Stimulated activated naive CD8-positive, alpha-beta T cell treated with anti-CD3 and anti-CD28 coated beads, Interleukin-15, amount 100 ng/mL, for 72 hours (primary cell): ENCODE measurements around the gene EPN1.

Experiments
- ATAC-seq: fragments of 150-1000 bp; cut with Tn5 transposase; 2 replicates; pipeline ENCODE4 v1.10.0; 2021; ENCODE audit warnings: mild to moderate bottlenecking, moderate library complexity
- DNase-seq, 2 donors: peaks; one replicate each; pipeline ENCODE4 v3.0.0; 2021 to 2022
- H3K27ac Mint-ChIP-seq, 2 donors: one replicate each; pipeline ENCODE4 v1.8.0; 2022; ENCODE audit warnings: mild to moderate bottlenecking in 2 of 2, mixed read lengths in 2 of 2, moderate library complexity in 2 of 2
- H3K27me3 Mint-ChIP-seq: one replicate; pipeline ENCODE4 v1.8.0; 2022; ENCODE audit warnings: mixed read lengths
- H3K4me1 Mint-ChIP-seq: one replicate; pipeline ENCODE4 v1.8.0; 2022; ENCODE audit warnings: mild to moderate bottlenecking, mixed read lengths
- H3K4me3 Mint-ChIP-seq, 2 donors: one replicate each; pipeline ENCODE4 v1.8.0; 2022; ENCODE audit warnings: mild to moderate bottlenecking in 2 of 2, mixed read lengths in 2 of 2, moderate library complexity in 1 of 2
- H3K9me3 Mint-ChIP-seq, 2 donors: one replicate each; pipeline ENCODE4 v1.8.0; 2022; ENCODE audit warnings: mixed read lengths in 2 of 2

The EPN1 gene

DNA sequence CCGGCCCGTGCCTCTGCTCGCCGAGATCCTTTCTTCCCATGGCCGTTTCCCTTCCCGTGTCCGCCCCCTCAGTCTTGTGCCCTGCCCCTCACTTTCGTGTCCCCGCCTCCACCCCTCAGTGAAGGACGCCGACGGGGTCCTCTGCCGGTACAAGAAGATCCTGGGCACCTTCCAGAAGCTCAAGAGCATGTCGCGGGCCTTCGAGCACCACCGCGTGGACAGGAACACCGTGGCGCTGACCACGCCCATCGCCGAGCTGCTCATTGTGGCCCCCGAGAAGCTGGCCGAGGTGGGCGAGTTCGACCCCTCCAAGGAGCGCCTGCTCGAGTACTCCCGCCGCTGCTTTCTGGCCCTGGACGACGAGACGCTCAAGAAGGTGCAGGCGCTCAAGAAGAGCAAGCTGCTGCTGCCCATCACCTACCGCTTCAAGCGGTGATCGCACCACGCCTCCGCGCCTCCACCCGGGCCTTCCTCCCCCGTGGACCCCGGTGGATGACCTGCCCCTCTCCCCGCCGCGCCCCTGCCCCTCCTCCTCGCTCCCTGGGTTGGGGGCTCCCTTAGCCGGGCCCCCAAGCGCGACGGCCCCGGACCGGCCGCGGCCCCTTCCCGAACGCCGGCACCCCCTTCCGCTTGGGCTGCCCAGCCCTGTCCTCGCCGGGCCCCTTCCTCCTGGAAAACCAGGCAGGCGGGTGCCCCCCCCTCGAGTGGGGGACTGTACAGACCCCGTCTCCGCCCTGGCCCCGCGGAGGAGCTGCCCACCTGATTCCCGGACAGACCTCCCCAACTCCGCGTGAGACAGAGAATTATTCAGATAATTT is 22.5 kb upstream of the EPN1 start:
- Mint-ChIP-seq H3K27ac (no peak overlapping the region), H3K4me1 (peaks cover 47% of the 10 kb centered on the region), H3K27me3 (no peaks in the 10 kb centered on the region), H3K9me3 (no peaks in the 10 kb centered on the region), H3K4me3 (peak overlapping the region; percentile 88 to 90)
- DNase-seq, result no peak
- ATAC-seq, result no peak

DNA sequence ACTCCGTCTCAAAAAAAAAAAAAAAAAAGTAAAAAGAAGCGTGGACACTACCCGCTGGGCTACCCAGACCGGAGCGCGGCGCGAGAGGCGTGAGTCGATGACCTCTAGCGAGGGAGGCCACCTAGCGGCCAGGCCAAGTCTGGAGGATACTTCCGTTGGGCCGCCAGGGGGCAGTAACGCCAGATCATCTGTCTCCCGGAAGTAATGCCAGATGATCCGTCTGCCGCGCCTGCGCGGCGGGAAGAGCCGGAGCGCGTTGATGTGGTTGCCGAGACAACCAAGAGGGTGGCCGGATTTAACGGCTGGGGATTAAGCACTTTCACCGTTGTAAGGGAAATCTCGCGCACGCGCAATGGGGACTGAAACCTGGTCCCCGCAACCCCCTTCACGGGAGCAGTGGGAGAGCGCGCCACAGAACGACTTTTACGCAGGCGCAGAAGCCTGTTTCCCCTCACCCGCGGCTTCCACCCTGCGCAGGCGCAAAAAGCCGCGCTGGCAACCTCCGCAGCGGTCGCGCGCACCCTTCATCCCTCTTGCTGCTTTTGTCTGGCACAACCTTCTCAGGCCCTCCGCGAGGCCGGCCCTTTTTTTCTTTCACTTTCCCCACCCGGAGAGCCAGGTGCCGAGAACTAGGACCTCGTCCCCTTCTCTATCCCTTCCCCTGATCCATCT is 21.2 kb upstream of the EPN1 start:
- Mint-ChIP-seq H3K27ac (peak overlapping the region; percentile 98 to 99), H3K4me1 (peaks cover 50% of the 10 kb centered on the region), H3K27me3 (no peaks in the 10 kb centered on the region), H3K9me3 (no peaks in the 10 kb centered on the region), H3K4me3 (peak overlapping the region; percentile 88 to 90)
- peak; percentile 61 for ATAC-seq
- DNase-seq, result peak; percentile 98 to 99

DNA sequence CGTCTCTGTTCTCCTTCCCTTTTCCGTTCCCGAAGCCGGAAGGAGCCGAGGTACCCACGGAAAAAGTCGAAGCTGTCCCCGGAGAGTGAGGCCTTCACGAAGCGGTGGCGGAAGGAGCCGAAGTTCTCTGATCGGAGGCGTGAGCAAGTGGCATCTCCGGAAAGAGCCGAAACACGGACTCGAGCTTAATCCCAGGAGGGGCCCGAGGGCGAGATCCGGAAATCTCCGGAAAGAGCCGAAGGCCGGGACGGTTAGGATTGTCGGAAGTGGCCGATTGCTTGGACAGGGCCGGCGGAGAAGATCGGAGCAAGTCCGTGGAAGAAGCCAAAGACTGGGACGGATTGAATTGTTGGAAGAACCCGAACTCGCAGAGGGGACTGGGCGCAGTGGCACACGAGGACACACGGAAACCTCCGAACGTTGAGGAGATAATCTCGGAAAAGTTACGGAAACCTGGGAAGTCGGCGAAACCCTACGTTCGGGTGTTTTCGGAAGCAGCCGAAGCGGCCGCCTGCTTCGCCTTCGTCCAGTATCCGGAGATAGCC is 20.6 kb upstream of the EPN1 start:
- Mint-ChIP-seq H3K9me3 (no peaks in the 10 kb centered on the region), H3K27ac (peak overlapping the region; percentile 98 to 99), H3K27me3 (no peaks in the 10 kb centered on the region), H3K4me3 (peak overlapping the region; percentile 88 to 90), H3K4me1 (peaks cover 50% of the 10 kb centered on the region)
- ATAC-seq (peak; percentile 77), DNase-seq (peak; percentile 99)

DNA sequence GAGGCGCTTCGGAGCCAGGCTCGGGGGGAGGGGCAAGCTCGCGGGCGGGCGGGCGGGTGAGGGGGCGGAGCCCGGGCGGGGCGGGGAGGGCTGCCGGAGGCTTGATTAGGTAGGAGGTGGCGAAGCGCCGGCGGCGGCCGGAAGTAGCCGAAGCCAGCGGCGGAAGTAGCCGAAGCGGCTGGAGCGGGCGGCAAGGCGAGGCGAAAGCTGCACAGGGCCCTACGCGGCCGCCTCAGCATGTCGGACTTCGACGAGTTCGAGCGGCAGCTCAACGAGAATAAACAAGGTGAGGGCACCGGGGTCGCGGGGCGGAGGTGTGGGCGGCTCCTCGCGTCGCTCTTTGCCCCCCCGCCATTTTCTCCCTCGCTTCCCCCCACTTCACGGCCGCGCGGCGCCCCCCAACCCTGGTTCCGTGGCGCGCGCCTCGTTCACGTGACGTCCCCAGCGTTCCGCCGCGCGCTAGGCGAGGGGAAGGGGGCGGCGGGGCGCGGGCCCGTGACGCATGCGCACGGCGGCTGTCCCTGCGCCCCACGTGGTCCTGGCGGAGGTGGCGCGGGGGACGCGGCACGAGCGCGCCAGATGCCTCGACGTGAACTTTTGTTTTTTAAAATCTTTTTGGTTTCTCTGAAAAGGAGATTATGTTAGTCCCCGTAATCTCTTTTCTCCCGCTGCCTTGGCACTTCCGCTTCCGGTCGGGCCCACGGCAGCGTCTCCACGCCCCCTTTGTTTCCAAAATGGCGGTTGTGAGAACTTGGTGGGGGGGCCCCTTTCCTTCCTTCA is 20.0 kb upstream of the EPN1 start, which contains the start of gene U2AF2:
Gene U2AF2 (plus strand): TSS at position 168 of the 780 bp plus-strand sequence. CDS start 70 bp downstream, at position 238.
- ATAC-seq, result peak; percentile 66

DNA sequence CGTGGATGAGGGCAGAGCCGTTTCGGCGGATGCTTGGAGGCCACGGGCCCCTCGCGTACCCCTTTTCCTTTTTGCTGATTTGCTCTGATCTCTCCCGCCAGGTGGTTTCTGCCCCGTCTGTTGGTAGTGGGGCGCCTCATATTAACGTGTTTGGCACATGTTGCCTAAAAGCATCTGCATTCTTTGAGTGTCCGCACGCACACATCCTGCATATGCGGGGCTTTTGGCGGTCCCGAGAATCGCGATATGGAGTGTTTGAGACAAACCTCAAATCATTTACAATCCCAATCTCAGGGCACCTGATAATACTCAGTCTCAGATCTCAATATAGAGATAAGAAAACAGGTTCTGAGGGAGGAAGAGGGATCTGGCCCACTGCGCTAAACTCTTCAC is 19.4 kb upstream of the EPN1 start:
- DNase-seq (no peak), ATAC-seq (no peak)
- Mint-ChIP-seq H3K4me3 (peak overlapping the region; percentile 88 to 90), H3K27me3 (no peaks in the 10 kb centered on the region), H3K9me3 (no peaks in the 10 kb centered on the region), H3K27ac (peak overlapping the region; percentile 98 to 99), H3K4me1 (peaks cover 50% of the 10 kb centered on the region)

More for the DNA sequence above, 20.0 kb upstream of the EPN1 start, which contains the start of gene U2AF2:
- Mint-ChIP-seq H3K4me1 (peaks cover 50% of the 10 kb centered on the region), H3K4me3 (peak within 1 kb of the TSS; percentile 88 to 90), H3K27me3 (no peaks in the 10 kb centered on the region), H3K9me3 (no peaks in the 10 kb centered on the region), H3K27ac (peak within 1 kb of the TSS; percentile 98 to 99)
- peak; percentile 95 for DNase-seq

DNA sequence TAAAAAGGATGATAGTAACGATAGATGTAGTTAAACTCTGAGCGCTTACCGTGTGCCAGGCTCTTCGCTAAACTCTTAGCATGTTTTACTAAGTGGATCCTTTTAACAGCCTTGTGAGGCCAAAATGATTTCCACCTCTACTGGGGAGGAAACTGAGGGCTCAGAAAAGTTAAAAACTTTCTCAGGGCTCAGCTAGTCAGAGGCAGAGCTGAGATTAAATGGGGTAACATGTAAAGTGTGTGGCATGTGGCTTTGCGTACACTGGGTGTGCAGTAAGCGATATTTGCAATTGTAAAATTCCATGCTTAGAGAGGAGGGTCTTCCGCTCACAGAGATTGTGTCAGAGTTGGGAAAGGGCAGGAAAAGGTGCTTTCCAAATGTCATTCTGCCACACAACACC is 18.5 kb upstream of the EPN1 start:
- peak overlapping the region; percentile 88 to 90 for H3K4me3 Mint-ChIP-seq
- no peaks in the 10 kb centered on the region for H3K9me3 Mint-ChIP-seq
- peak overlapping the region; percentile 98 to 99 for H3K27ac Mint-ChIP-seq
- ATAC-seq (no peak), DNase-seq (no peak)
- peaks cover 47% of the 10 kb centered on the region for H3K4me1 Mint-ChIP-seq
- no peaks in the 10 kb centered on the region for H3K27me3 Mint-ChIP-seq

DNA sequence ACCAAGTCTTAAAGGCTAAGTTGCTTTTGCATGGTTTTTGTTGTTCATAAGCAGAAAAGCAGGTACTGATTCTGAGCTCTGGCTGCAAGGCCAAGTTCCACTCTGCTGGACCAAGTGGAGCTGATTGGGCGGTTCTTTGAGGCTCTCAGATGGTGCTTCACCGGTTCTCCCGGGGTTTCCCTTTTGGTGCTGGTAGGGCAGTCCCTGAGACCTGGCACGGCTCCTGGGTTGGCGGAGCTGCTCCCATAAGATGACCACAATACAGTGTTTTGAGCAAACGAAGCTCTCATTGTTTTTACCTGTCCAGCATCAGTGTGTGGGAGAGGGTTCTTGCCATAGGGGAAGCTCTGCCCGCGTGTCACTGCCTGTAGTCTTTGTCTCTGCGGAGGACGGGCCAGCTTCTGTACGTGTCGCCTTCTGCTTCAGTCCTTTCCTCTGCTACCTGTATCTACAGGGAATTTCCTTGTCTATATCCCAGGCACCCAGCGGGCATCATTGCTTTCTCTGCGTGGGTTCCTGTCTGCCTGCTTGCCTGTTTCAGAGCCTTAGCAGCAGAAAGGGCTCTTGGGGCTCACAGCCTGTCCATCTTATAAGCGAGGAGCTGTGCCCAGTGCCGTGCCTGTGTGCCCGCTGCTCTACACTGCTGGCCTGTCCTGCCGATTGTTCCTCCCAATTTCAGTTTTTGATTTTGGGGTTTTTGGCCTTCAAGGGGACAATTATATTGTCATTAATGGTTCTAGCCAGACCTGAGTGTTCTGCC is 17.9 kb upstream of the EPN1 start:
- H3K27ac Mint-ChIP-seq, result peak overlapping the region; percentile 52 to 86

DNA sequence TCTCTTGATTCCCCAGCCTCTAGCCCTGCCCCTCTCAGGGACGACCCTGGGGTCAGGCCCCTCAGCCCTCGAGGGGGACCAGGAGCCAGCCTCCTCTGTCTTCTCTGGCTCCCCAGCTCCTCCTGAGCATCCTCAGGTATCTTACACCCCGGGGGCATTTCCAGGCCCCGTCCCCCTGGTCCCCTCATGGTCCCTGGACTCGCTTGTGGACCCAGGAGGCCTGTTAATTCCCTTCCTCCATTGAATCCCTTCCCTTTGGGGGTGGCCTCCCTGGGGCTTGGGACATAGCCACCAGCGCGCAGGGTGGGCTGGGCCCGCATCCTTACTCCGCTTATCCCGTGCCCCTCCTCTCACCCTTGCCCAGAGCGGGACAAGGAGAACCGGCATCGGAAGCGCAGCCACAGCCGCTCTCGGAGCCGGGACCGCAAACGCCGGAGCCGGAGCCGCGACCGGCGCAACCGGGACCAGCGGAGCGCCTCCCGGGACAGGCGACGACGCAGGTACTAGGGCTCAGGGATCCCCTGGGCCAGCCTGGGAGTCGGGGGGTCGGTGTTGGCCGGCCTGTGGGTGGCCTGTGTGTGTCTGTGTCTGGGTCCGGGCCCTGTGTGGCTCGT is 16.1 kb upstream of the EPN1 start:
- ATAC-seq, result no peak
- H3K4me1 Mint-ChIP-seq, result peaks cover 70% of the 10 kb centered on the region
- H3K9me3 Mint-ChIP-seq, result no peaks in the 10 kb centered on the region
- no peak for DNase-seq
- H3K27me3 Mint-ChIP-seq, result no peaks in the 10 kb centered on the region
- H3K4me3 Mint-ChIP-seq, result peak overlapping the region; percentile 58 to 60
- H3K27ac Mint-ChIP-seq, result no peak overlapping the region

More for the DNA sequence above, 17.9 kb upstream of the EPN1 start:
- no peaks in the 10 kb centered on the region for H3K27me3 Mint-ChIP-seq
- H3K4me1 Mint-ChIP-seq, result peaks cover 53% of the 10 kb centered on the region
- ATAC-seq (no peak), DNase-seq (peak in 1 of 2 donors; percentile 55)
- peak overlapping the region; percentile 88 to 90 for H3K4me3 Mint-ChIP-seq
- H3K9me3 Mint-ChIP-seq, result no peaks in the 10 kb centered on the region

DNA sequence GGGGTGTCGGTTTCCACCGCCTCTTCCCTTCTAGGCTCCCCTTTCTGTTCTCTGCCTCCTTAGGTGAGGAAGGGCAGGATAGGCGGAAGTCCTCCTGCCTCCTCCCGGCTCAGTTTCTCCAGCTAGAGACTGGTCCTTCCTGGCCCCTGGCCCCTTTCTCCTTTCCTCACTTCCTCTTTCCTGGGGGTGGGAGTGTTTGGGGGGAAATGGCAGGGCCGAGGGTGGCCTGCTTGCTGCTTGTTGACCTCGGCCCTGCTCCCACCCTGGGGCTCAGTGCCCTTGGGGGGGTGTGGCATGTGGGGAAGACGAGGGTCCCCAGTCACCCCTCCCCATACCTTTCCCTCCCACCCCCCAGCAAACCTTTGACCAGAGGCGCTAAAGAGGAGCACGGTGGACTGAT is 15.2 kb upstream of the EPN1 start:
- Mint-ChIP-seq H3K27ac (peak overlapping the region; percentile 66 to 98), H3K4me1 (peaks cover 74% of the 10 kb centered on the region), H3K4me3 (peak overlapping the region; percentile 58 to 60), H3K27me3 (no peaks in the 10 kb centered on the region), H3K9me3 (no peaks in the 10 kb centered on the region)
- ATAC-seq (no peak), DNase-seq (no peak)

DNA sequence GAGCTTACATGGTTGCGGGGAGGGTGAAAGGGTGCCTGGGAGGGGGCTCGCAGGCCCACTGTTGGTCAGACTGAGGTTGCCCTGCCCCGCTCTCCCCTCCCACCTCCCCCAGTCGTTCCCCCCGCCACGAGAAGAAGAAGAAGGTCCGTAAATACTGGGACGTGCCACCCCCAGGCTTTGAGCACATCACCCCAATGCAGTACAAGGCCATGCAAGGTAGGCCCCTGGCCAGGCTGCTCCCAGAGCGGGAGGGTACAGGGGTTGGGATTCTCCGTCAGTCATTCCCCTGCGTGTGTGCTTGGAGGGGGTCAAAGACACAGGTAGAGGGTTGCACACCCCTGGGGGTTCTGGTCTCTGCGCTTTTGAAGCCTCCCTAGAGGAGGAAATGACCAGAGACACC is 14.6 kb upstream of the EPN1 start:
- DNase-seq (no peak), ATAC-seq (no peak)
- H3K27me3 Mint-ChIP-seq, result no peaks in the 10 kb centered on the region
- peaks cover 74% of the 10 kb centered on the region for H3K4me1 Mint-ChIP-seq
- no peaks in the 10 kb centered on the region for H3K9me3 Mint-ChIP-seq
- H3K27ac Mint-ChIP-seq, result peak overlapping the region; percentile 66 to 87
- no peak overlapping the region for H3K4me3 Mint-ChIP-seq

DNA sequence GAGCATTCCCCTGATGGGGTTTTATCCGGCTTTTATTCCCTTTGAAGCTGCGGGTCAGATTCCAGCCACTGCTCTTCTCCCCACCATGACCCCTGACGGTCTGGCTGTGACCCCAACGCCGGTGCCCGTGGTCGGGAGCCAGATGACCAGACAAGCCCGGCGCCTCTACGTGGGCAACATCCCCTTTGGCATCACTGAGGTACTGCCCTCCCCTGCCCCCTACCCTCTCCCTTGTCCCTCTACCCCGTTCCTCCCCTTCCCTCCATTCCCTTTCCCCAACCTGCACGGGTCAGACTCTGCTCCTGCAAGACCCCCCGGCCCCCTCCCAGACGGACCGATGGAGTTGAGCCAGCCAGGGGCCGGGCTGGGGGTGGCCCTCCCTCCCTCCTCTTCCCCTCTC is 14.0 kb upstream of the EPN1 start:
- H3K4me1 Mint-ChIP-seq, result peaks cover 76% of the 10 kb centered on the region
- H3K27ac Mint-ChIP-seq, result peak overlapping the region in 1 of 2 donors; percentile 87

DNA sequence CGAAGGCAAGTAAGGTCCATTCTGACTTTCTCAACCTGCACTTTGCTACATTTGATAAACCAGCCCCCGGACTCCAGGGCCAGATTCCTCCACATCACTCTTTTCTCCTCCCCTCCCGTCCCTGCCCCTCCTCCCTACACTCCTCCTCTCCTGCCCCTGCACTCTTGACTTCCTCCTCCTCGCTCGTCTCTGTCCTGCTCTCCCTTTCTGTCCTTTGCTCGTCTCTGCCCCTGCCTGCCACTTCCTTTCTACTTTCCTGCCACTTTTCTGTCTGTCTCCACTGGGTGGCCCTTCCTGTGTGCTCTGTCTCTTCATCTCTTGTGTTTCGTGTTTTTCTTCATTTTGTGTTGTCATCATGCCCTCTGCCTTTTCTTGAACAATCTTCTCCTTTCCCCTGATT is 13.2 kb upstream of the EPN1 start:
- peak overlapping the region in 1 of 2 donors; percentile 87 for H3K27ac Mint-ChIP-seq
- no peaks in the 10 kb centered on the region for H3K9me3 Mint-ChIP-seq
- H3K4me1 Mint-ChIP-seq, result peaks cover 80% of the 10 kb centered on the region
- DNase-seq, result no peak
- no peak overlapping the region for H3K4me3 Mint-ChIP-seq
- ATAC-seq, result no peak
- H3K27me3 Mint-ChIP-seq, result no peaks in the 10 kb centered on the region

More for the DNA sequence above, 14.0 kb upstream of the EPN1 start:
- Mint-ChIP-seq H3K9me3 (no peaks in the 10 kb centered on the region), H3K4me3 (no peak overlapping the region), H3K27me3 (no peaks in the 10 kb centered on the region)
- DNase-seq, result no peak
- ATAC-seq, result no peak

DNA sequence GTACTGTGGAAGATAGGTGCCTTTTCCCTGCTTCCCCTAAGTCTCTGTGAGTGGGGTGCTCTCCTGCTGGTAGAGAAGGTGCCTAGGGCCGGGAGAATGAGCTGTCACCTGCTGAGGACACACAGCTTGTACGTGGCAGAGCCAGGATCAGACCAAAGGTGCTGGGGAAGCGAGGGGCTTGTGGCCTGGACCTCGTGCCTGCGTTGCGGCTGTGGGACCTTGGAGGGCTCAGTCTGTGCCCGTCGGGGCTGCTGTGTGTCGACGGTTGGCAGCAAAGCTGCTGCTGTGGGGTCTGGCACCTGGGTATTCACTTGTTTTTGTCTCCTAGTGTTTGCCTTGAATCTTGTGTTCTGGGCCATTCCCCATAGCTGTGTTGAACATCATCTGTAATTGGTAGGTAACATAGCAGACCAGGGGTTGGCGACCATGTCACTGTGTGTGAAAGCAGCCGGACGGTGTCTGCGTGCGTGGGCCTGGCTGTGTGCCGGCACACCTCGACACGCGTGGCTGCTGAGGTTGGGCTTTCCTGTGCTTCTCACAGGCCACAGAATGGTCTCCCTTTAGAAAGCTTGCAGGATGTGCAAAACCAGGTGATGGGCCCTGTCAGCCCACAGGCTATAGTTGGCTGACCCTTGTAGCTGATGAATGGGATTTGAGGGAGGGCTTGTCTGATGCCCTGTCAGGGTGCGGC is 11.0 kb upstream of the EPN1 start:
- Mint-ChIP-seq H3K4me3 (no peak overlapping the region), H3K4me1 (peaks cover 73% of the 10 kb centered on the region), H3K27ac (peak overlapping the region in 1 of 2 donors; percentile 82), H3K27me3 (no peaks in the 10 kb centered on the region), H3K9me3 (no peaks in the 10 kb centered on the region)
- no peak for DNase-seq
- no peak for ATAC-seq
